GM19455 (cell line): Measurements from ENCODE around the gene PHF3.

Experiments used
- ATAC-seq: cut with Tn5 transposase; IDR thresholded peaks from one replicate; pipeline ENCODE4 v1.9.1; 2021; ENCODE audit not compliant: unreplicated experiment

The PHF3 gene

GRCh38 chr6:63635588-63636517 lies at the start of gene PHF3:
TSS of gene PHF3 (plus strand) at chr6:63635802. CDS start at chr6:63646552, 10,750 bp downstream.
- ATAC-seq, result peak; percentile 88

GRCh38 chr6:63589952-63590411 lies 45.6 kb upstream of the PHF3 start:
- ATAC-seq, result no peak

- no peak for ATAC-seq
These were observed 42.7 kb upstream of the PHF3 start for GRCh38 chr6:63592886-63593285.

- ATAC-seq, result no peak
These were observed 38.2 kb upstream of the PHF3 start for GRCh38 chr6:63597141-63598048.

- peak; percentile 99 for ATAC-seq
These were observed 37.3 kb upstream of the PHF3 start for GRCh38 chr6:63598049-63599036.

- ATAC-seq, result no peak
These were observed 36.4 kb upstream of the PHF3 start for GRCh38 chr6:63599243-63599642.

GRCh38 chr6:63600136-63600535 lies 35.5 kb upstream of the PHF3 start:
- ATAC-seq, result no peak

- ATAC-seq, result no peak
These were observed 26.4 kb upstream of the PHF3 start for GRCh38 chr6:63609231-63609630.

GRCh38 chr6:63610944-63611343 lies 24.7 kb upstream of the PHF3 start:
- no peak for ATAC-seq

- no peak for ATAC-seq
These were observed 24.0 kb upstream of the PHF3 start for GRCh38 chr6:63611560-63611959.

GRCh38 chr6:63615590-63615989 lies 20.0 kb upstream of the PHF3 start:
- ATAC-seq, result no peak

GRCh38 chr6:63624091-63624490 lies 11.5 kb upstream of the PHF3 start:
- no peak for ATAC-seq

GRCh38 chr6:63630466-63630865 lies 5.1 kb upstream of the PHF3 start:
- no peak for ATAC-seq

- ATAC-seq, result no peak
These were observed 972 bp upstream of the PHF3 start for GRCh38 chr6:63634630-63635029.

- ATAC-seq, result peak; percentile 26
These were observed 401 bp upstream of the PHF3 start for GRCh38 chr6:63635215-63635587.

GRCh38 chr6:63636518-63637021 lies 968 bp downstream of the PHF3 start:
- ATAC-seq, result peak; percentile 5

- no peak for ATAC-seq
These were observed 2.4 kb downstream of the PHF3 start for GRCh38 chr6:63637865-63638445.

- no peak for ATAC-seq
These were observed 4.5 kb downstream of the PHF3 start for GRCh38 chr6:63640062-63640461.

- ATAC-seq, result no peak
These were observed 8.3 kb downstream of the PHF3 start for GRCh38 chr6:63643862-63644261.
